ENCODE data around the gene ZFP36. TPM values are rescaled to one million over a fixed set of nuclear protein-coding genes. Genes with fewer than 3 reads are reported as not detected.
"Not testable (repeated sequence)": the region's sequence is repeated elsewhere in the genome, so short reads cannot be mapped to it uniquely, and the experiment has no call there.

Gene ZFP36
- total RNA-seq, 2 donors from 2014 or later, result 107 to 202 TPM

GRCh38 chr19:39375929-39376328 lies 30.7 kb upstream of the ZFP36 start:
- Histone ChIP-seq H3K27ac (no peak overlapping the region), H3K4me1 (peaks cover 0 to 23% of the 10 kb centered on the region in 2 donors), H3K36me3 (peaks cover 64% of the 10 kb centered on the region), H3K9me3 (no peaks in the 10 kb centered on the region), H3K27me3 (no peaks in the 10 kb centered on the region), H3K4me3 (no peak overlapping the region)
- no peak for TF ChIP-seq CTCF (IDR thresholded peaks at IDR 0.05)
- no peak for DNase-seq (ENCODE audit: low spot score)

GRCh38 chr19:39377373-39378362 lies 29.0 kb upstream of the ZFP36 start:
- no peaks in the 10 kb centered on the region for H3K27me3 ChIP-seq

GRCh38 chr19:39379366-39379765 lies 27.3 kb upstream of the ZFP36 start:
- not testable (repeated sequence) for H3K4me1 ChIP-seq; H3K27ac ChIP-seq; DNase-seq (ENCODE audit: low spot score); H3K9me3 ChIP-seq; H3K4me3 ChIP-seq; H3K27me3 ChIP-seq
- peaks cover 88% of the 10 kb centered on the region for H3K36me3 ChIP-seq

More at GRCh38 chr19:39377373-39378362, 29.0 kb upstream of the ZFP36 start:
- no peak for DNase-seq (ENCODE audit: low spot score)
- Histone ChIP-seq H3K9me3 (no peaks in the 10 kb centered on the region), H3K4me1 (peaks cover 0 to 11% of the 10 kb centered on the region in 2 donors), H3K4me3 (no peak overlapping the region), H3K27ac (no peak overlapping the region), H3K36me3 (peaks cover 77% of the 10 kb centered on the region)
- TF ChIP-seq CTCF (IDR thresholded peaks at IDR 0.05), result no peak

- H3K4me3 ChIP-seq, result no peak overlapping the region
- no peaks in the 10 kb centered on the region for H3K9me3 ChIP-seq
- TF ChIP-seq CTCF (IDR thresholded peaks at IDR 0.05), result no peak
- no peak for DNase-seq (ENCODE audit: low spot score)
- no peak overlapping the region for H3K27ac ChIP-seq
- no peaks in the 10 kb centered on the region for H3K4me1 ChIP-seq
- H3K27me3 ChIP-seq, result no peaks in the 10 kb centered on the region
- peaks cover 89% of the 10 kb centered on the region for H3K36me3 ChIP-seq
Measured at GRCh38 chr19:39379865-39380396, 26.7 kb upstream of the ZFP36 start.

GRCh38 chr19:39380521-39381502 lies 25.8 kb upstream of the ZFP36 start:
- H3K4me3 ChIP-seq, result no peak overlapping the region
- no peak for DNase-seq (ENCODE audit: low spot score)
- H3K9me3 ChIP-seq, result no peaks in the 10 kb centered on the region
- H3K27me3 ChIP-seq, result no peaks in the 10 kb centered on the region
- no peaks in the 10 kb centered on the region for H3K4me1 ChIP-seq
- peaks cover 92% of the 10 kb centered on the region for H3K36me3 ChIP-seq
- no peak overlapping the region for H3K27ac ChIP-seq
- TF ChIP-seq CTCF (IDR thresholded peaks at IDR 0.05), result no peak

Data from right atrium auricular region (tissue), 2 donors.